Astrocyte of the spinal cord (primary cell): ENCODE measurements around the gene SLC39A13.

Experiments used
- DNase-seq: peaks from one replicate; pipeline ENCODE4 v3.0.0; 2011; ENCODE audit warnings: low read depth, low spot score
- H3K4me3 ChIP-seq: 2 replicates; pipeline ENCODE4 v1.5.1; 2011; ENCODE audit warnings: low read depth, mild to moderate bottlenecking, low read length, moderate library complexity
- in situ Hi-C: cut with HindIII; loops from 2 replicates; pipeline ENCODE4 v1.10.0; 2017; ENCODE audit warnings: low sequenced_read_pairs
- TF ChIP-seq, protein P1 (sequence below): IDR thresholded peaks from 2 replicates; pipeline ENCODE4 v1.5.1; 2012; ENCODE audit warnings: low read depth, mild to moderate bottlenecking, low read length, inconsistent platforms

The SLC39A13 gene

DNA sequence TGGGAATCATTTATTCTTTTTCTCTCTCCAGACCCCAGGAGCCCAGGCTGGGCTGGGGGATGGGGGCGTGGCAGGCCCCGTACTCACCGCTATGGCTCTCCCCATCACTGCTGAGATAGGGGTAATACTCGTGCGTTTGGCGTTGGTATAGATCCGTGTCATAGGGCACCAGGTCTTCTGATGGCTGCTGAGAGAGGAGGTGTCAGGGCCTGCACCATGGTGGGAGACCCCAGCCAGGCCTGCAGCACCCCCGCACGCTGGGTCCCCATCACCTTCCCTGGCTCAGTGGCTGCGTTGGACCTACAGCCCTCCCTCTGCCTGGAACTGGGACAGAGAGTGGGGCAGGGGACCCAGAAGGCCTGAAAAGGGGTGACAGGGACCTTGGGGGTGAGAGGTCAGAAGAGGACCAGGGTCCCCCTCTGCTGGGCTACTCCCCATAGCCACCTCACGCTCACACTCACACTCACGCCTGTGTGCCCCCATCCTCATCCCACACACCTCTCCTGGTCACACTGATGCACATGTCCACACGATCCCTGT lies 32.8 kb upstream of the SLC39A13 start:
- in situ Hi-C loops, result no loop called here
- no peak overlapping the region for H3K4me3 ChIP-seq
- no peak for DNase-seq
- TF ChIP-seq, protein P1, sequence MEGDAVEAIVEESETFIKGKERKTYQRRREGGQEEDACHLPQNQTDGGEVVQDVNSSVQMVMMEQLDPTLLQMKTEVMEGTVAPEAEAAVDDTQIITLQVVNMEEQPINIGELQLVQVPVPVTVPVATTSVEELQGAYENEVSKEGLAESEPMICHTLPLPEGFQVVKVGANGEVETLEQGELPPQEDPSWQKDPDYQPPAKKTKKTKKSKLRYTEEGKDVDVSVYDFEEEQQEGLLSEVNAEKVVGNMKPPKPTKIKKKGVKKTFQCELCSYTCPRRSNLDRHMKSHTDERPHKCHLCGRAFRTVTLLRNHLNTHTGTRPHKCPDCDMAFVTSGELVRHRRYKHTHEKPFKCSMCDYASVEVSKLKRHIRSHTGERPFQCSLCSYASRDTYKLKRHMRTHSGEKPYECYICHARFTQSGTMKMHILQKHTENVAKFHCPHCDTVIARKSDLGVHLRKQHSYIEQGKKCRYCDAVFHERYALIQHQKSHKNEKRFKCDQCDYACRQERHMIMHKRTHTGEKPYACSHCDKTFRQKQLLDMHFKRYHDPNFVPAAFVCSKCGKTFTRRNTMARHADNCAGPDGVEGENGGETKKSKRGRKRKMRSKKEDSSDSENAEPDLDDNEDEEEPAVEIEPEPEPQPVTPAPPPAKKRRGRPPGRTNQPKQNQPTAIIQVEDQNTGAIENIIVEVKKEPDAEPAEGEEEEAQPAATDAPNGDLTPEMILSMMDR, result no peak

- DNase-seq, result no peak
- TF ChIP-seq, protein P1, result no peak
- in situ Hi-C loops, result no loop called here
- H3K4me3 ChIP-seq, result no peak overlapping the region
Observed at GRCh38 chr11:47376107-47376524, 32.3 kb upstream of the SLC39A13 start.

DNA sequence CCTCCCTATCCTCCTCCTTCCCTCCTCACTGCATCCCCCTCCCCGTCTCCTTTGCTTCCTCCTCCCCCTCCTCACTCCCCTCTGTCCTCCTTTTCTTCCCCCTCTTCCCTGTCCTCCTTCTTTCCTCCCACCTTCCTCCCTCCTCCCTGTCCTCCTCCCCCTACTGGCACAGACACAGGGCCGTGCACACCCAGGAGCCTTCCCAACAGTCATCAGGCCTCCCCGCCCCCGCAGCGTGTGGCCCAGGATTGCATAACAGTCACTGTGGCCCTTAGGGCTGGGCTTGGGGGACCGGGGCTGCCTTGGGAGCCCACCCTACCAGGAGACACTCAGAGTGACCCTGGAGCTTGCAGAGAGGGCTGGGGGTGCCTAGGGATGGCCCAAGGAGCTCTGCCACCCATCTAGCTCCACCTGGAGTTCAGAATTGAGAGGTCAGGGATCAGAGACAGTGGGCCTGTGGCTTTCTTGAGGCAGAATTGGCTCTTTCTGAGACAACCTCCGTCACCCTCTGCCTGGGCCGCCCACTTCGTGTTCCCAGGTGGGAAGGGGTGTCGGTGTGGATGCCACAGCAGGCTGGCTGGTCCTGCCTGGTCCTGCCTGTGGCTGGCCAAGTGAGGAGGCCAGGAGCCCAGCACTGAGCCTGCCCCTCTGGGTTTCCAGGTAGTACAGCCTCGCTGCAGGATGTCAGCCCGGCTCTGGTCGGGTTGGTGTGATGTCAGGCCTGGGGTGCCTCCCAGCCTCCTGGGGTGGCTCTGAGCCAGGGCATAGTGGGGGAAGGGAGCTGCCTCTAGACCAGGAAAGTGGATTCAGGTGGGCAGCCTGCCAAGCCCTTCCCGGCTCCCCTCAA lies 31.6 kb upstream of the SLC39A13 start:
- H3K4me3 ChIP-seq, result no peak overlapping the region
- TF ChIP-seq, protein P1, result no peak
- in situ Hi-C loops, result no loop called here
- no peak for DNase-seq

DNA sequence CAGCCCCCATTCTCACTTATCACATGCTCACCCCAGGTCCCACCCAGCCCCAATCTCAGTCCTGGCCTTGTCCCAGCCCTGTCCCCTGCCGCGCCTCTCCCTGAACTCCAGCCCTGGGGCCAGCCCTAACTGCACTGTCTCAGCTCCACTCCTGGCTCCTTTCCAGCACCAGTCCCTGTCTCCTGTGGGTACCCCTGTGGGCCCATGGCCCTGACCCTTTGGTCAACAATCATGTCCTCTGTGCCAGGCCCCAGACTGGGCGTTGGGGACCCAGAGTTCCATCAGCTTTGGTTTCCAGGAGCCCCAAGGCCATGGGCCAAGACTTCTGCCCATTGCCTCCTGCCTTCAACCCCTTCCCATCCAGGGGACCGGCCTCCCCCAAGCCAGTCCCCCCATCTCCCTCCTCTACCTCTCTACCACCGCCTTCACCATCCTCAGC lies 30.8 kb upstream of the SLC39A13 start:
- no peak for DNase-seq
- TF ChIP-seq, protein P1, result no peak
- in situ Hi-C loops, result no loop called here
- H3K4me3 ChIP-seq, result no peak overlapping the region

DNA sequence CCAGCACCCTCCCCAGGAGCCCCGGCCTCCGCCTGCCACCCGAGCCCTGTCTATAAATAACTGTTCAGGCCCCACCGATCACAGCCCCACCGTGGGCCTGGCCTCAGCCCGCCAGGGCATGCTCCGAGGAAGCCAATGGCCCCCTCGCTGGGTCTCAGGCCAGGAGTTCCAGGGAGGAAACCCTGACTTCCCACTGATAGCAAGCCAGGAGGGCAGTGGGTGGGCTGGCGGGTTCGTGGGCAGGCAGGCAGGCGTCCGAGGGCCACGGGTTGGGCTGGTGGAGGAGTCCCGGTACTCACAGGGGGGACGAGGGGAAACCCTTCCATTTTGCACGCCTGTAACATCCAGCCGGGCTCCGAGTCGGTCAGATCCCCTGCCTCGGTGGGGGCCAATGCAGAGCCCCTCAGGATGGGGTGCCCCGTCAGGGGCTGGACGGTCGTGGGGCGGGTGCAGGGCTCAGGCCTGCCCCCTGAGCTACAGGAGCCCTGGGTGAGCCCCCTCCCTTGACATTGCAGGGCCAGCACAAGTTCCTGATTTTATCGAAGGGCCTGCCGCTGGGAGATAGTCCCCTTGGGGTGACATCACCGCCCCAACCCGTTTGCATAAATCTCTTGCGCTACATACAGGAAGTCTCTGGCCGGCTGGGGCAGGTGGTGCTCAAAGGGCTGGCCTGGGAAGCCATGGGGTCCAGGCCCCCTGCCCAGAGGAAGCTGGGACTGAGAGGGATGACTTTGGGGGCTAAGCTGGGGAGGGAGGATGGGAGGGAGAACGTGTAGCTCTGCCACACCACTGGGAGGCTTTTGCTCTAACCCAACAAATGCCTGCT lies 30.2 kb upstream of the SLC39A13 start, which contains the start of gene SPI1:
TSS of gene SPI1 (minus strand) at position 538 of the 826 bp plus-strand sequence. CDS start at position 344, 194 bp downstream.
- in situ Hi-C loops, result no loop called here
- no peak within 1 kb of the TSS for H3K4me3 ChIP-seq
- TF ChIP-seq, protein P1, result no peak
- DNase-seq, result no peak

DNA sequence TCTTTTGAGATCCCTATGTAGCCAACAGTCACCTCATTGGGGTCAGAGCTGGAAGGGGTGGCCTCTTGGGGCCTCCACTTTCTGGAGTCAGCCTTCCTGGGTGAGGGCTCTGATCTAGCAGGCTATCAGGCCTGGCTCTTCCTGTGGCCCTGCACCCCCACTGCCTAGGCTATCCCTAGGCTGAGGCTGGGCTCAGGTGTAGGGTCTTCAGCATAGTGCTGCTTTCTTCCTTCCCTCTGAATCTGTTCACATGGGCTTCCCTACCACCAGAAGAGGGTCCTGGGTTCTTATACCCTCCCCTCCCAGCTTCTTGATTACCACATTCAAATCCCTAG lies 29.6 kb upstream of the SLC39A13 start:
- no peak overlapping the region for H3K4me3 ChIP-seq
- in situ Hi-C loops, result no loop called here
- TF ChIP-seq, protein P1, result no peak
- no peak for DNase-seq
